HepG2 (cell line): ENCODE data around the gene WDR70.

Experiments
- CTCF ChIP-seq: sonication (generic); formaldehyde crosslinking; IDR thresholded peaks from 2 replicates; pipeline ENCODE4 v1.5.0; 2020; ENCODE audit warnings: mild to moderate bottlenecking, missing genetic modification reagents, moderate library complexity
- FUBP1 ChIP-seq: sonication (generic); formaldehyde crosslinking; IDR thresholded peaks from 2 replicates; pipeline ENCODE4 v1.5.1; 2020; ENCODE audit warnings: missing genetic modification reagents, mild to moderate bottlenecking, borderline replicate concordance
- MTF2 ChIP-seq: sonication (generic); formaldehyde crosslinking; IDR thresholded peaks from 2 replicates; pipeline ENCODE4 v1.5.0; 2020; ENCODE audit warnings: missing genetic modification reagents, borderline replicate concordance
- REST ChIP-seq, 2 experiments: IDR thresholded peaks; 2 replicates each; pipeline ENCODE4 v1.6.1; 2011 to 2012; ENCODE audit warnings: low read length in 2 of 2, borderline replicate concordance in 1 of 2, low read depth in 1 of 2, mild to moderate bottlenecking in 1 of 2, moderate library complexity in 1 of 2
- USF2 ChIP-seq, 2 experiments: sonication (generic) in 1 of 2; formaldehyde crosslinking in 1 of 2; IDR thresholded peaks; 2 replicates each; pipeline versions ENCODE4 v1.5.1 to v1.6.1; 2011 to 2020; ENCODE audit warnings: borderline replicate concordance in 1 of 2, low read depth in 1 of 2, low read length in 1 of 2, mild to moderate bottlenecking in 1 of 2, missing genetic modification reagents in 1 of 2, moderate library complexity in 1 of 2
- ZBTB2 ChIP-seq: sonication (generic); formaldehyde crosslinking; IDR thresholded peaks from 2 replicates; pipeline ENCODE4 v1.8.0; 2022; ENCODE audit warnings: low read depth, missing genetic modification reagents
- ZFP90 ChIP-seq: sonication (generic); formaldehyde crosslinking; IDR thresholded peaks from 2 replicates; pipeline ENCODE4 v1.8.0; 2022; ENCODE audit warnings: missing genetic modification reagents, mild to moderate bottlenecking, inconsistent platforms, borderline replicate concordance
- ZNF121 ChIP-seq: sonication (generic); formaldehyde crosslinking; IDR thresholded peaks from 2 replicates; pipeline ENCODE4 v1.5.0; 2020; ENCODE audit warnings: mild to moderate bottlenecking, missing genetic modification reagents
- ZNF333 ChIP-seq: sonication (generic); formaldehyde crosslinking; IDR thresholded peaks from 2 replicates; pipeline ENCODE4 v1.4.0; 2020; ENCODE audit warnings: mild to moderate bottlenecking, missing genetic modification reagents, borderline replicate concordance
- ZNF670 ChIP-seq: sonication (generic); formaldehyde crosslinking; IDR thresholded peaks from 2 replicates; pipeline ENCODE4 v1.8.0; 2022; ENCODE audit warnings: mild to moderate bottlenecking, missing genetic modification reagents, borderline replicate concordance

- TF ChIP-seq ZBTB2 (CRISPR knock-in tag) (no peak), ZFP90 (no peak), USF2 (IDR thresholded peaks at IDR 0.05; ENCODE audit: low read depth, low read length) (no peak), USF2 (CRISPR knock-in tag; IDR thresholded peaks at IDR 0.05; ENCODE audit: borderline replicate concordance) (no peak), ZNF121 (CRISPR knock-in tag) (no peak), ZNF333 (no peak), REST (IDR thresholded peaks at IDR 0.05; ENCODE audit: borderline replicate concordance in 1 of 2, low read depth in 1 of 2, low read length in 2 of 2) (no peak), ZNF670 (CRISPR knock-in tag) (no peak), MTF2 (CRISPR knock-in tag) (no peak), CTCF (CRISPR knock-in tag) (no peak), FUBP1 (CRISPR knock-in tag) (no peak)
Observed at GRCh38 chr5:37735649-37736347, 356.7 kb downstream of the WDR70 start.
